Stomach (tissue), 4 donors: ENCODE data around the gene TTC34.
"Not testable (repeated sequence)": the region's sequence is repeated elsewhere in the genome, so short reads cannot be mapped to it uniquely, and the experiment has no call there.

Experiments
- CTCF ChIP-seq, 7 experiments: fragments of 450-650 bp in 4 of 7; fragments of 200-600 bp in 3 of 7; sonication (generic) in 3 of 7; IDR thresholded peaks; one replicate each; pipeline ENCODE4 v1.5.1; 2016 to 2019; ENCODE audit warnings: antibody characterized with exemption in 7 of 7, control low read depth in 2 of 7, mild to moderate bottlenecking in 1 of 7
- EP300 ChIP-seq: sonication (generic); formaldehyde crosslinking; IDR thresholded peaks from one replicate; pipeline ENCODE4 v1.6.1; 2017; ENCODE audit warnings: antibody characterized with exemption
- POLR2A ChIP-seq, 4 donors: fragments of 450-650 bp; IDR thresholded peaks; one replicate each; pipeline ENCODE4 v1.6.1; 2016; ENCODE audit warnings: antibody characterized with exemption in 4 of 4, control low read depth in 2 of 4, mild to moderate bottlenecking in 1 of 4, moderate library complexity in 1 of 4

DNA sequence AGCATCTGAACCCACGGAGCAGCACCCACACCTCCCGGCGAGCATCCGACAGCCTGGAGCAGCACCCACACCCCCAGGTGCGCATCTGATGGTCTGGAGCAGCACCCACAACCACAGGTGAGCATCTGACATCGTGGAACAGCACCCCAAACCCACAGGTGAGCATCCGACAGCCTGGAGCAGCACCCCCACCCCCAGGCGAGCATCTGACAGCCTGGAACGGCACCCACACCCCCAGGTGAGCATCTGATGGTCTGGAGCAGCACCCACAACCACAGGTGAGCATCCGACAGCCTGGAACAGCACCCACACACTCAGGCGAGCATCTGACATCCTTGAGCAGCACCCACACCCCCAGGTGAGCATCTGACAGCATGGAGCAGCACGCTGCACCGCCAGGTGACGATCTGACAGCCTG lies 114.3 kb downstream of the TTC34 start:
- not testable (repeated sequence) for TF ChIP-seq CTCF (IDR thresholded peaks at IDR 0.05); EP300; POLR2A (IDR thresholded peaks at IDR 0.05)
